Astrocyte (in vitro differentiated cells and primary cell): ENCODE results near the gene ULK1. TPM values are rescaled to one million over a fixed set of nuclear protein-coding genes. Genes with fewer than 3 reads are reported as not detected.

Experiments
- DNase-seq: peaks from one replicate; pipeline ENCODE4 v3.0.0-alpha.2; 2010; ENCODE audit warnings: low read depth
- FAIRE-seq: peaks from 2 replicates; lab custom pipeline; 2011; peaks lifted over from hg19 to GRCh38; lab: Jason Lieb, UNC
- H2AFZ ChIP-seq: 2 replicates; pipeline ENCODE4 v1.6.0; 2012; ENCODE audit warnings: low read depth, low read length, inconsistent platforms
- H3K27ac ChIP-seq: 2 replicates; pipeline ENCODE4 v1.5.1; 2011; ENCODE audit warnings: low read depth, low read length, inconsistent platforms
- H3K27me3 ChIP-seq: 2 replicates; pipeline ENCODE4 v1.6.0; 2011; ENCODE audit warnings: low read length, inconsistent platforms; ENCODE audit not compliant: insufficient read depth
- H3K36me3 ChIP-seq: 2 replicates; pipeline ENCODE4 v1.5.1; 2011; ENCODE audit warnings: low read length, inconsistent platforms; ENCODE audit not compliant: insufficient read depth
- H3K4me1 ChIP-seq: 2 replicates; pipeline ENCODE4 v1.5.1; 2011; ENCODE audit warnings: low read length, inconsistent platforms; ENCODE audit not compliant: insufficient read depth
- H3K4me2 ChIP-seq: 2 replicates; pipeline ENCODE4 v1.6.0; 2012; ENCODE audit warnings: low read length, inconsistent platforms
- H3K4me3 ChIP-seq: 2 replicates; pipeline ENCODE4 v1.5.1; 2011; ENCODE audit warnings: low read depth, mild to moderate bottlenecking, low read length, inconsistent platforms; ENCODE audit not compliant: insufficient read depth
- H3K79me2 ChIP-seq: 2 replicates; pipeline ENCODE4 v1.6.0; 2012; ENCODE audit warnings: mild to moderate bottlenecking, low read length, inconsistent platforms; ENCODE audit not compliant: insufficient read depth
- H3K9ac ChIP-seq: 2 replicates; pipeline ENCODE4 v1.6.0; 2012; ENCODE audit warnings: mild to moderate bottlenecking, low read length, inconsistent platforms
- H3K9me3 ChIP-seq: 2 replicates; pipeline ENCODE4 v1.5.1; 2012; ENCODE audit warnings: low read depth, mild to moderate bottlenecking, low read length, inconsistent platforms; ENCODE audit not compliant: insufficient read depth
- H4K20me1 ChIP-seq: 2 replicates; pipeline ENCODE4 v1.6.0; 2012; ENCODE audit warnings: low read length, inconsistent platforms; ENCODE audit not compliant: insufficient read depth
- H3K27ac Mint-ChIP-seq: one replicate; pipeline ENCODE4 v1.8.0; 2021; ENCODE audit warnings: mild to moderate bottlenecking, mixed read lengths; ENCODE audit not compliant: unreplicated experiment
- H3K27me3 Mint-ChIP-seq: one replicate; pipeline ENCODE4 v1.8.0; 2021; ENCODE audit warnings: low read depth, mixed read lengths; ENCODE audit not compliant: unreplicated experiment
- H3K36me3 Mint-ChIP-seq: one replicate; pipeline ENCODE4 v1.8.0; 2021; ENCODE audit warnings: low read depth, mixed read lengths; ENCODE audit not compliant: unreplicated experiment
- H3K4me1 Mint-ChIP-seq: one replicate; pipeline ENCODE4 v1.8.0; 2021; ENCODE audit warnings: low read depth, mixed read lengths; ENCODE audit not compliant: unreplicated experiment
- H3K4me3 Mint-ChIP-seq: one replicate; pipeline ENCODE4 v1.8.0; 2021; ENCODE audit warnings: mild to moderate bottlenecking, moderate library complexity, mixed read lengths; ENCODE audit not compliant: unreplicated experiment
- H3K9me3 Mint-ChIP-seq: one replicate; pipeline ENCODE4 v1.8.0; 2021; ENCODE audit warnings: mild to moderate bottlenecking, mixed read lengths; ENCODE audit not compliant: unreplicated experiment
- EZH2 ChIP-seq: IDR thresholded peaks from 2 replicates; pipeline ENCODE4 v1.6.1; 2012; ENCODE audit warnings: mild to moderate bottlenecking, low read length, inconsistent platforms; ENCODE audit not compliant: insufficient read depth
- total RNA-seq: library from RNA; stranded (reverse); gene quantifications from 2 replicates; pipeline ENCODE4 v1.2.1, GENCODE V29; 2021
- TF ChIP-seq, protein P1 (sequence below): IDR thresholded peaks from 2 replicates; pipeline ENCODE4 v1.5.1; 2011; ENCODE audit warnings: low read depth, mild to moderate bottlenecking, inconsistent platforms, low read length, moderate library complexity; ENCODE audit not compliant: insufficient read depth

Gene ULK1
- total RNA-seq, 1 donor from 2014 or later = 51.8 TPM

DNA sequence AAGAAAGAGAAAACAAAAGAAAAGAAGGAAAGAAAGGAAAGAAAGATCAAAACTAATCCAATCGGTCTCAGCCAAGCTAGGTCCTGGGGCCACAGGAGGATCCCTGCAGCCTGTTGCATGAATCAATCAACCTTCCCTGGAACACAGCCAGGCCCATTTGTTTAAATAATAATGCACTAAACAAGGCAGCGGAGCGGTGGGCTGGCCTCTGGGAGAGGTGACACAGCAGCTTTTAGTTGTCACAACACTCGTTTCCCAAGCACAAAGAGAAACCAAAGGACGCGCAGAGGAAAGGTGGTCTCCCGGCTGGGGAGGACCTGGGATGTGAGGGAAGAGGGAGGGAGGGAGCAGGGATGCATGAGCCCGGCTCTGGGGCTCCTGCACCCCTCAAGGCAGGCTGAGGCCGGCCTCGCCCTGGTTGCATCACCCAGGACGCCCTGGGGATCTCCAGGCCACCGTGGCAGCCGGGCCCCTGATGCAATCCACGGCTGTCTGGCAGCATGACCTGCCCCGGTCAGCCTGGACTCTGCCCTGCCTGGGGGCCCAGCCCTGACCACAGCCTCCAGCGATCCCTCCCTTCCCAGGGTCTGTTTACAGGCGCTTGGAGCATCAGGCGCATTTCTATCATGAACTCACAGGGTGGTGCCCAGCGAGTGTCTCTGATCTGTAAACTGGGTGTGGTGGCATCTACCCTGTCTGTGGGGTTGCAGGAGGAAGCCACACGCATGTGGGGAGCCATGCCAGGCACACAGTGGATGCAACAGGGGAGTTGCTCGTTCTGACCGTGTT lies 33.8 kb upstream of the ULK1 start:
- H3K9me3 ChIP-seq = no peaks in the 10 kb centered on the region
- H3K27me3 Mint-ChIP-seq = peaks cover 14% of the 10 kb centered on the region
- H3K36me3 ChIP-seq = no peaks in the 10 kb centered on the region
- no peaks in the 10 kb centered on the region for H3K79me2 ChIP-seq
- peaks cover 19% of the 10 kb centered on the region for H3K4me1 ChIP-seq
- TF ChIP-seq EZH2 = no peak
- TF ChIP-seq, protein P1, sequence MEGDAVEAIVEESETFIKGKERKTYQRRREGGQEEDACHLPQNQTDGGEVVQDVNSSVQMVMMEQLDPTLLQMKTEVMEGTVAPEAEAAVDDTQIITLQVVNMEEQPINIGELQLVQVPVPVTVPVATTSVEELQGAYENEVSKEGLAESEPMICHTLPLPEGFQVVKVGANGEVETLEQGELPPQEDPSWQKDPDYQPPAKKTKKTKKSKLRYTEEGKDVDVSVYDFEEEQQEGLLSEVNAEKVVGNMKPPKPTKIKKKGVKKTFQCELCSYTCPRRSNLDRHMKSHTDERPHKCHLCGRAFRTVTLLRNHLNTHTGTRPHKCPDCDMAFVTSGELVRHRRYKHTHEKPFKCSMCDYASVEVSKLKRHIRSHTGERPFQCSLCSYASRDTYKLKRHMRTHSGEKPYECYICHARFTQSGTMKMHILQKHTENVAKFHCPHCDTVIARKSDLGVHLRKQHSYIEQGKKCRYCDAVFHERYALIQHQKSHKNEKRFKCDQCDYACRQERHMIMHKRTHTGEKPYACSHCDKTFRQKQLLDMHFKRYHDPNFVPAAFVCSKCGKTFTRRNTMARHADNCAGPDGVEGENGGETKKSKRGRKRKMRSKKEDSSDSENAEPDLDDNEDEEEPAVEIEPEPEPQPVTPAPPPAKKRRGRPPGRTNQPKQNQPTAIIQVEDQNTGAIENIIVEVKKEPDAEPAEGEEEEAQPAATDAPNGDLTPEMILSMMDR = no peak
- peak overlapping the region; percentile 79 for H3K4me2 ChIP-seq
- no peak overlapping the region for H3K4me3 Mint-ChIP-seq
- H3K27ac ChIP-seq = no peak overlapping the region
- H3K9me3 Mint-ChIP-seq = no peaks in the 10 kb centered on the region
- H3K4me1 Mint-ChIP-seq = peaks cover 26% of the 10 kb centered on the region
- DNase-seq = peak; percentile 23
- no peaks in the 10 kb centered on the region for H4K20me1 ChIP-seq
- peak overlapping the region; percentile 37 for H3K9ac ChIP-seq
- FAIRE-seq = no peak
- H3K27me3 ChIP-seq = no peaks in the 10 kb centered on the region
- H3K27ac Mint-ChIP-seq = peak overlapping the region; percentile 98
- no peaks in the 10 kb centered on the region for H3K36me3 Mint-ChIP-seq
- H2AFZ ChIP-seq = peak overlapping the region; percentile 70
- peak overlapping the region; percentile 29 for H3K4me3 ChIP-seq

DNA sequence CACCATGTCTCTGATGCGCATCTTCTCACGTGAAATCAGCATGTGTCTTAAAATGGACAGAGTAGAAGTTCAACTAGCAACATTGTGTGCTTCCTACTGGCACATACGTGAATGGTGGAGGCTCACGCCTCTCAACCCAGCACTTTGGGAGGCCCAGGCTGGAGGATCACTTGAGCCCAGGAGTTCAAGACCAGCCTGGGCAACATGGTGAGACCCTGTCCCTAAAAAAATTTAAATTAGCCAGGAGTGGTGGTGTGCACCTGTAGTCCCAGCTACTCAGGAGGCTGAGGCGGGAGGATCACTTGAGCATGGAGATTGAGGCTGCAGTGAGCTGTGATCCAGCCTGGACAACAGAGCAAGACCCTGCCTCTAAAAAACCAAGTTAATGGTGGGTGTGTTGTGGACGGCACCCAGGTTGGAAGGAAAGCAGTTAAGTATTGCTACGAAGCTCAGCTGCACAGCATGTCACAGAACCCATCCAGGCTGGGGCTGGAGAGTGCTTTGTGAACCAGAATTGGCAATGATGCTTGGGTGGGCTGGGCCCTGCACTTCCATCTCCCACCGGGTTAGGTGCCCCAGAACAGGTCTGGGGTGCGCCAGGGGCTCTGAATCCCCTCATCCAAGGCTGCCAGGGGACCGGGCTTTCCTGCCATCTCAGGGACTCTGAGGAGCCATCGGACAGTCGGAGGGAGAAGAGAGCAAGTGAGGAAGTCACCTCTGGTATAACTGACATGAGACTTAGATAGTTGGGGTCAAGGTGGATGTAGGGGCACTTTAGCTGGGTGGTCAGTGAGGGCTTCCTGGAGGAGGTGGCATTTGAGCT lies 33.0 kb upstream of the ULK1 start:
- no peaks in the 10 kb centered on the region for H3K79me2 ChIP-seq
- peak overlapping the region; percentile 70 for H2AFZ ChIP-seq
- H3K27me3 Mint-ChIP-seq = peaks cover 9% of the 10 kb centered on the region
- H3K27me3 ChIP-seq = no peaks in the 10 kb centered on the region
- no peak for FAIRE-seq
- TF ChIP-seq EZH2 = no peak
- TF ChIP-seq, protein P1 = no peak
- no peaks in the 10 kb centered on the region for H3K9me3 ChIP-seq
- H3K27ac Mint-ChIP-seq = peak overlapping the region; percentile 92
- H3K27ac ChIP-seq = no peak overlapping the region
- no peak overlapping the region for H3K4me2 ChIP-seq
- peak overlapping the region; percentile 37 for H3K9ac ChIP-seq
- no peaks in the 10 kb centered on the region for H4K20me1 ChIP-seq
- peak overlapping the region; percentile 41 for H3K4me3 Mint-ChIP-seq
- peaks cover 26% of the 10 kb centered on the region for H3K4me1 Mint-ChIP-seq
- H3K9me3 Mint-ChIP-seq = no peaks in the 10 kb centered on the region
- DNase-seq = no peak
- no peaks in the 10 kb centered on the region for H3K36me3 ChIP-seq
- H3K4me3 ChIP-seq = no peak overlapping the region
- no peaks in the 10 kb centered on the region for H3K36me3 Mint-ChIP-seq
- peaks cover 19% of the 10 kb centered on the region for H3K4me1 ChIP-seq
